Adrenal gland (tissue), 12 donors: ENCODE measurements around the gene MRPL32. TPM values are rescaled to one million over a fixed set of nuclear protein-coding genes. Genes with fewer than 3 reads are reported as not detected.

ENCODE experiments used
- DNase-seq, 7 donors: peaks; one replicate each; pipeline ENCODE4 v3.0.0-alpha.2; 2019 to 2020
- H3K27ac ChIP-seq, 5 donors: fragments of 200-600 bp; sonication (generic) in 4 of 5; 1 replicate in 3 of 5; 2 replicates in 2 of 5; pipeline versions ENCODE4 v1.5.1 to v1.8.0; 2016 to 2020; ENCODE audit warnings: mild to moderate bottlenecking in 1 of 5
- H3K27me3 ChIP-seq: fragments of 200-600 bp; 2 replicates; pipeline ENCODE4 v1.8.0; 2021
- H3K36me3 ChIP-seq, 2 donors: fragments of 200-600 bp; replicated peaks in 1 of 2; 1 replicate in 1 of 2; 2 replicates in 1 of 2; pipeline versions ENCODE4 v1.5.1 to v1.8.0; 2018 to 2022
- H3K4me1 ChIP-seq, 2 donors: fragments of 200-600 bp; replicated peaks in 1 of 2; 1 replicate in 1 of 2; 2 replicates in 1 of 2; pipeline versions ENCODE4 v1.5.1 to v1.8.0; 2018 to 2021
- H3K4me3 ChIP-seq, 4 donors: fragments of 200-600 bp; sonication (generic) in 3 of 4; one replicate each; pipeline ENCODE4 v1.5.1; 2016 to 2018
- H3K9me3 ChIP-seq, 3 donors: fragments of 200-600 bp; sonication (generic) in 1 of 3; replicated peaks in 1 of 3; 1 replicate in 2 of 3; 2 replicates in 1 of 3; pipeline versions ENCODE4 v1.5.1 to v1.8.0; 2016 to 2021
- POLR2A ChIP-seq, 2 donors: fragments of 450-650 bp; IDR thresholded peaks; one replicate each; pipeline ENCODE4 v1.6.1; 2017; ENCODE audit warnings: antibody characterized with exemption in 2 of 2, mild to moderate bottlenecking in 2 of 2, moderate library complexity in 1 of 2
- WGBS, 4 donors: extraction: QIAGEN DNeasy Blood & Tissue Kit in 2 of 4; methylation state at CpG; one replicate each; pipeline versions ENCODE4 v1.1.5 to v1.1.7; 2013 to 2017; 5-methylcytosine and 5-hydroxymethylcytosine counted together
- intact Hi-C, 2 donors: fragments of 100-400 bp; cut with DNase I; formaldehyde crosslinking; loops; one replicate each; pipeline versions ENCODE4 v1.14.1 to v1.15.0; 2022 to 2023
- polyA plus RNA-seq, 3 donors: library from polyadenylated mRNA; stranded (reverse); fragments of 200-250 nt in 2 of 3; fragments of 350-450 nt in 1 of 3; fragmentation: Illumina TruSeq in 1 of 3; extraction: RNeasy Lipid Tissue Mini Kit (QIAGEN cat#74804) in 1 of 3; gene quantifications; one replicate each; pipeline ENCODE4 v1.2.3, GENCODE V29; 2013 to 2014
- total RNA-seq, 9 donors: library from RNA; depleted of rRNA in 4 of 9; stranded (reverse); fragments of >200 nt in 4 of 9; fragments of 120-200 nt in 1 of 9; fragmentation: NEBNext Ultra II Directional in 1 of 9; extraction: Animal tissue kit (Norgen Biotek cat#: 25700) in 1 of 9; gene quantifications; one replicate each; pipeline versions ENCODE4 v1.1.0 to v1.2.4, GENCODE V29; 2013 to 2023
- TF ChIP-seq, protein P1 (sequence below), 6 experiments: fragments of 450-650 bp in 4 of 6; fragments of 200-600 bp in 2 of 6; sonication (generic) in 1 of 6; IDR thresholded peaks; 1 replicate in 5 of 6; 2 replicates in 1 of 6; pipeline versions ENCODE4 v1.5.1 to v1.8.0; 2016 to 2021; ENCODE audit warnings: antibody characterized with exemption in 6 of 6, mild to moderate bottlenecking in 2 of 6, moderate library complexity in 1 of 6
- donor health status: healthy with polysubstance abuse.
- donor health status: Bipolar disorder and iron deficiency.
- donor health status: DM: yes; HTN: yes; CAD: no.
- donor health status: DM: no; HTN: no; CAD: no.
- donor health status: DM: no; HTN: no; CAD: no.
- donor health status: DM: yes; HTN: yes; CAD: no.

Gene MRPL32
- total and polyA plus RNA-seq, 12 donors = 56.9 to 174 (median 73.4) TPM

DNA sequence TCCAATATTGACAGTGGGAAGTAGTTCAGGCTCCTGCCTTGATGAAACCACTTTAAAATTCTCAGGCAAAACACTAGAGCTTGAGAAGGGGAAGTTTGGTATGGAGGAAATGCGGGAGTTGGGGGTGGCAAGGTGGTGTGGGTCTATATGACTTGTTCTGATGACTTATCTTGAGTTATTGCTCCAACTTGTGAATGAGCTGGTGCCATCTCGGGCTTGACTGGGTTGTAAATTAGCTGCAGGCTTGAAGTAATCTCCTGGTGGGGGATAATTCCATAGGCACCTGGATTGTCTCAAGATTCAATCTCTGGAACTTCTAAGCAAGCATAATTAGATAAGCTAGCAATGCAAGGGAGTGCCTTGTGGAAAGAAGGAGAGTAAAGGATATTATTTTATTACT, 29.0 kb downstream of the MRPL32 start:
- H3K27me3 ChIP-seq = no peaks in the 10 kb centered on the region
- H3K9me3 ChIP-seq = peaks cover 0 to 2% (median 0%) of the 10 kb centered on the region in 3 donors
- no peak overlapping the region for H3K4me3 ChIP-seq
- peaks cover 0 to 8% of the 10 kb centered on the region in 2 donors for H3K4me1 ChIP-seq
- WGBS, 4 donors = 51 to 77% (median 62%) methylated on average over 2 of the region's 2 CpGs
- TF ChIP-seq POLR2A (IDR thresholded peaks at IDR 0.05) = no peak
- TF ChIP-seq, protein P1, sequence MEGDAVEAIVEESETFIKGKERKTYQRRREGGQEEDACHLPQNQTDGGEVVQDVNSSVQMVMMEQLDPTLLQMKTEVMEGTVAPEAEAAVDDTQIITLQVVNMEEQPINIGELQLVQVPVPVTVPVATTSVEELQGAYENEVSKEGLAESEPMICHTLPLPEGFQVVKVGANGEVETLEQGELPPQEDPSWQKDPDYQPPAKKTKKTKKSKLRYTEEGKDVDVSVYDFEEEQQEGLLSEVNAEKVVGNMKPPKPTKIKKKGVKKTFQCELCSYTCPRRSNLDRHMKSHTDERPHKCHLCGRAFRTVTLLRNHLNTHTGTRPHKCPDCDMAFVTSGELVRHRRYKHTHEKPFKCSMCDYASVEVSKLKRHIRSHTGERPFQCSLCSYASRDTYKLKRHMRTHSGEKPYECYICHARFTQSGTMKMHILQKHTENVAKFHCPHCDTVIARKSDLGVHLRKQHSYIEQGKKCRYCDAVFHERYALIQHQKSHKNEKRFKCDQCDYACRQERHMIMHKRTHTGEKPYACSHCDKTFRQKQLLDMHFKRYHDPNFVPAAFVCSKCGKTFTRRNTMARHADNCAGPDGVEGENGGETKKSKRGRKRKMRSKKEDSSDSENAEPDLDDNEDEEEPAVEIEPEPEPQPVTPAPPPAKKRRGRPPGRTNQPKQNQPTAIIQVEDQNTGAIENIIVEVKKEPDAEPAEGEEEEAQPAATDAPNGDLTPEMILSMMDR (IDR thresholded peaks at IDR 0.05) = no peak
- DNase-seq = no peak
- intact Hi-C loops = no loop called here
- H3K27ac ChIP-seq = no peak overlapping the region
- no peaks in the 10 kb centered on the region for H3K36me3 ChIP-seq

DNA sequence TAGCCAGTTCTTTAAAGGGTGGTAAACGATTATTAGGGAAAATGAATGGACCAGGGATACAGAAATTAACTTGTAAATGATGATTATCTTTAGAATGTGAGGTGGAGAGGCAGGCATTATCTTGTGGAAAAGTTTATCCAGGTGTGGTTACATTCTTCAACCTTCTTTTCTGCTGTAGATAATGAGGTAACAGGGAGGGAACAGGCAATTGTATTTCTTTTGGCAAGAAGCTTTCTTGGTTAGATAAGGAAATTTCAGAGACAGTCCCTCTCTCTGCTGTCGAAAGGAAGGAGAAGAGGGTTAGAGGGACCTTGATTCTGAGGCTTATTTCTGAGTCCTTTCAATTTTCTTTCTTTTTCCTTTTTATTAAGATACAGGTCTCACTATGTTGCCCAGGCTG, 32.1 kb downstream of the MRPL32 start:
- Histone ChIP-seq H3K27ac (no peak overlapping the region), H3K36me3 (no peaks in the 10 kb centered on the region), H3K27me3 (no peaks in the 10 kb centered on the region), H3K9me3 (no peaks in the 10 kb centered on the region), H3K4me1 (peaks cover 0 to 8% of the 10 kb centered on the region in 2 donors), H3K4me3 (no peak overlapping the region)
- WGBS, 4 donors = 50 to 69% (median 62%) methylated on average over 2 of the region's 2 CpGs
- intact Hi-C loops = no loop called here
- TF ChIP-seq POLR2A (IDR thresholded peaks at IDR 0.05) = no peak
- TF ChIP-seq, protein P1 (IDR thresholded peaks at IDR 0.05) = no peak
- no peak for DNase-seq

DNA sequence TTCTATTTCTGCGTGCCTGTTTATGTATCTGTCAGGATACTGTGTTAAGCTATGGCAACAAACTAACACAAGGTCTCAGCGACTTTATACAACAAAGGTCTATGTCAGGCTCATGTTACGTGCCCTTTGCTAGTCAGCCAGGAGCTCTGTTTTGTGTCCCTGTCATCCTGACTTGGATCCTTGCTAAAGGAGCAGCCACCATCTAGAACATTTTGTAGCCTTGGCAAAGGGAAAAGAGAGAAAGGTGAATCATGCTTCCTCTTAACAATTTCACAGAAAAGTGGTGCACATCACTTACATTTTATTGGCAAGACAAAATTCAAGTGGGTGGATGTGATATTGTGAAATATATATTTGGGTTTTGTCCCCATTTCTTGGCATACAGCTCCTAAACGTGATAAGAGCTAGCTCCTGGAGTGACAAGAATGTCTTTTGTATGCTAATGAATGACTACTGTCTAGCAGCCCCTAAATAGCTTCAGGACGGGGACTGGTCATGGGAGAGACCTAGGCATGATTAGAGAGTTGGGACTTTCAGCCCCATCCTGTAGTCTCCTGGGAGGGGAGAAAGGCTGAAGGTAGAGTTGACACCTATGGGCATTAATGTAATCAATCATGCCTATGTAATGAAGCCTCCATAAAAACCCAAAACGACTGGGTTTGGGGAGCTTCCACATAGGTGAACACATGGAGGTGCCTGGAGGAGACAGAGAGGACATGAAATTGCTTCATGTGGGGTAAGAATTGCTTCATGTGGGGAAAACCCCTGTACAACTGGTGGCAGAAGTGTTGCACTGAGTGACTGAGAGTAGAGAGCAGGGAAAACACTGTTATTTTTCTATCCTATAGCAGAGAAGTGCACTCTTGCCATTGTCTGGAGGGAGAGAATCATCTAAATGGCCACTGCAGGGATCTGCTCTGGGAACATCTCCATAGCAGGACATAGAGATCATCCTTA, 33.0 kb downstream of the MRPL32 start:
- peak overlapping the region in 1 of 5 donors; percentile 5 for H3K27ac ChIP-seq
- H3K4me3 ChIP-seq = no peak overlapping the region
- TF ChIP-seq, protein P1 (IDR thresholded peaks at IDR 0.05) = no peak
- no peak for TF ChIP-seq POLR2A (IDR thresholded peaks at IDR 0.05)
- 59 to 67% (median 62%) methylated on average over 6 of the region's 6 CpGs for WGBS, 4 donors
- intact Hi-C loops = no loop called here
- H3K36me3 ChIP-seq = no peaks in the 10 kb centered on the region
- peak in 2 of 7 donors; percentile 23 to 55 for DNase-seq
- no peaks in the 10 kb centered on the region for H3K27me3 ChIP-seq
- H3K9me3 ChIP-seq = no peaks in the 10 kb centered on the region
- peaks cover 0 to 8% of the 10 kb centered on the region in 2 donors for H3K4me1 ChIP-seq

DNA sequence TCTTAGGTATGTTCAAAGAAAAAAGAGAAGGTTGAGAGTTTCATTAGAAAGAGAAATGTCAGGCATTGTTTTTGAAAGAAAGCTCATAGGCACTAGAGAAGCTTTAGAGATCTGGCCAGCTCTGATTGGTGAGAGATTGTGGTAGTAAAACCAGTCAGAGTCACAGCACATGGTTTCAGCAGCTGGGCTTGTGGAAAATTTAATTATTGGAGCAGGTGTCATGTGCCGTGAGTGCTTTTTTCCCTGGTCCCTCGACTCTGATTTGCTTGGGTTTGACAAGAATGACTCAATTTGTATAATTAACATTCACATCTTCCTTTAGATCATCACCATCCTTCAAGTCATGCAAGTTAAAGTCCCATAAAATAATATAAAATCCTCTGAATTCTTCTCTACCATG, 35.2 kb downstream of the MRPL32 start:
- intact Hi-C loops = no loop called here
- Histone ChIP-seq H3K27me3 (no peaks in the 10 kb centered on the region), H3K4me1 (peaks cover 3 to 14% of the 10 kb centered on the region in 2 donors), H3K27ac (no peak overlapping the region), H3K4me3 (no peak overlapping the region), H3K9me3 (no peaks in the 10 kb centered on the region), H3K36me3 (no peaks in the 10 kb centered on the region)
- TF ChIP-seq, protein P1 (IDR thresholded peaks at IDR 0.05) = no peak
- TF ChIP-seq POLR2A (IDR thresholded peaks at IDR 0.05) = no peak
- DNase-seq = no peak
- 84 to 89% (median 87%) methylated on average over 2 of the region's 2 CpGs for WGBS, 4 donors
